IMR-90 (cell line): Measurements from ENCODE around the gene METTL2A. TPM values are rescaled to one million over a fixed set of nuclear protein-coding genes. Genes with fewer than 3 reads are reported as not detected.
A peak's percentile ranks its signal among the peaks of the same experiment; 100 is the strongest.
"Not testable (repeated sequence)": the region's sequence is repeated elsewhere in the genome, so short reads cannot be mapped to it uniquely, and the experiment has no call there.

ENCODE experiments used
- ATAC-seq: fragments of 200-7000 bp; cut with Tn5 transposase; 2 replicates; pipeline ENCODE4 v1.9.1; 2020; ENCODE audit warnings: low read depth, mild to moderate bottlenecking, moderate library complexity
- BruUV-seq: library from RNA; stranded (reverse); fragments of 400-500 nt; replicated peaks from 2 replicates; lab custom pipeline; 2021; lab: Mats Ljungman, UMichigan
- CTCF ChIA-PET: fragments of 300-600 bp; formaldehyde crosslinking; extraction: SDS; loops from one replicate; lab custom pipeline; 2021; ENCODE audit warnings: antibody characterized with exemption; lab: Yijun Ruan, JAX
- POLR2A ChIA-PET: fragments of 300-600 bp; sonication (Branson Sonifier 250); formaldehyde crosslinking; loops from one replicate; lab custom pipeline; 2022; ENCODE audit warnings: antibody characterized with exemption; ENCODE audit not compliant: unreplicated experiment; lab: Charles Lee
- DNase-seq: peaks from one replicate; pipeline ENCODE4 v3.0.0; 2013
- H2AFZ ChIP-seq: replicated peaks from 2 replicates; pipeline ENCODE3; 2013; ENCODE audit warnings: low read length, mild to moderate bottlenecking; ENCODE audit not compliant: poor library complexity
- H2AK5ac ChIP-seq: 2 replicates; pipeline ENCODE4 v1.6.1; 2013; ENCODE audit warnings: low read depth, low read length, inconsistent platforms
- H2AK9ac ChIP-seq: replicated peaks from 2 replicates; pipeline ENCODE3; 2013; ENCODE audit warnings: mild to moderate bottlenecking, low read depth, low read length, moderate library complexity; ENCODE audit not compliant: poor library complexity
- H2BK120ac ChIP-seq: 2 replicates; pipeline ENCODE4 v1.6.1; 2013; ENCODE audit warnings: low read depth, low read length, inconsistent platforms
- H2BK15ac ChIP-seq: 3 replicates; pipeline ENCODE4 v1.6.1; 2013; ENCODE audit warnings: low read depth, low read length, inconsistent platforms
- H2BK20ac ChIP-seq: 2 replicates; pipeline ENCODE4 v1.6.1; 2013; ENCODE audit warnings: low read depth, mild to moderate bottlenecking, inconsistent platforms, low read length, moderate library complexity
- H2BK5ac ChIP-seq: 2 replicates; pipeline ENCODE4 v1.6.1; 2013; ENCODE audit warnings: mild to moderate bottlenecking, low read depth, low read length, inconsistent platforms; ENCODE audit not compliant: poor library complexity, severe bottlenecking
- H3K14ac ChIP-seq: replicated peaks from 2 replicates; pipeline ENCODE4 v1.6.1; 2013; ENCODE audit warnings: low read depth, low read length, inconsistent platforms
- H3K18ac ChIP-seq: 2 replicates; pipeline ENCODE4 v1.6.1; 2013; ENCODE audit warnings: low read depth, low read length, control low read depth
- H3K23ac ChIP-seq: 2 replicates; pipeline ENCODE4 v1.6.1; 2013; ENCODE audit warnings: low read depth, low read length, inconsistent platforms
- H3K27ac ChIP-seq: 2 replicates; pipeline ENCODE4 v1.5.1; 2013; ENCODE audit warnings: mild to moderate bottlenecking, control low read depth, low read length; ENCODE audit not compliant: insufficient read depth
- H3K27me3 ChIP-seq: 2 replicates; pipeline ENCODE4 v1.6.1; 2013; ENCODE audit warnings: low read length; ENCODE audit not compliant: control insufficient read depth, insufficient read depth
- H3K36me3 ChIP-seq: 2 replicates; pipeline ENCODE4 v1.6.1; 2013; ENCODE audit warnings: low read length, mixed read lengths; ENCODE audit not compliant: control insufficient read depth, insufficient read depth
- H3K4ac ChIP-seq: 2 replicates; pipeline ENCODE4 v1.6.1; 2013; ENCODE audit warnings: low read depth, low read length, inconsistent platforms
- H3K4me1 ChIP-seq: 2 replicates; pipeline ENCODE4 v1.6.1; 2013; ENCODE audit warnings: low read length, mixed read lengths; ENCODE audit not compliant: control insufficient read depth, insufficient read depth
- H3K4me2 ChIP-seq: 2 replicates; pipeline ENCODE4 v1.6.1; 2013; ENCODE audit warnings: low read depth, mild to moderate bottlenecking, control low read depth, low read length, moderate library complexity
- H3K4me3 ChIP-seq: 2 replicates; pipeline ENCODE4 v1.5.1; 2013; ENCODE audit warnings: low read depth, mild to moderate bottlenecking, control low read depth, low read length, moderate library complexity; ENCODE audit not compliant: insufficient read depth
- H3K56ac ChIP-seq: 2 replicates; pipeline ENCODE4 v1.6.1; 2013; ENCODE audit warnings: low read length, inconsistent platforms; ENCODE audit not compliant: insufficient read depth; ENCODE audit errors: extremely low read depth
- H3K79me1 ChIP-seq, 2 experiments: 2 replicates each; pipeline ENCODE4 v1.6.1; 2013; ENCODE audit warnings: low read length in 2 of 2, inconsistent platforms in 1 of 2, low read depth in 1 of 2
- H3K9ac ChIP-seq: 2 replicates; pipeline ENCODE4 v1.6.1; 2013; ENCODE audit warnings: low read depth, low read length, control low read depth
- H3K9me1 ChIP-seq: 2 replicates; pipeline ENCODE4 v1.6.1; 2013; ENCODE audit warnings: low read length, inconsistent platforms; ENCODE audit not compliant: insufficient read depth
- H3K9me3 ChIP-seq: 2 replicates; pipeline ENCODE4 v1.6.1; 2013; ENCODE audit warnings: low read length; ENCODE audit not compliant: control insufficient read depth, insufficient read depth
- H4K20me1 ChIP-seq: 2 replicates; pipeline ENCODE4 v1.6.1; 2013; ENCODE audit warnings: low read length, inconsistent platforms; ENCODE audit not compliant: insufficient read depth
- H4K5ac ChIP-seq: 2 replicates; pipeline ENCODE4 v1.6.1; 2013; ENCODE audit warnings: mild to moderate bottlenecking, low read depth, low read length, control low read depth
- H4K8ac ChIP-seq, 2 experiments: 2 replicates each; pipeline ENCODE4 v1.6.1; 2013; ENCODE audit warnings: low read depth in 2 of 2, low read length in 2 of 2, control low read depth in 1 of 2, inconsistent platforms in 1 of 2
- H4K91ac ChIP-seq: 2 replicates; pipeline ENCODE4 v1.6.1; 2013; ENCODE audit warnings: low read depth, low read length, inconsistent platforms; ENCODE audit not compliant: insufficient read depth
- WGBS, 2 experiments: methylation state at CpG; one replicate each; pipeline versions ENCODE4 v1.1.5 to v1.1.7; 2013; ENCODE audit warnings: missing lambda C conversion rate in 2 of 2; ENCODE audit not compliant: insufficient read length in 1 of 2; ENCODE audit errors: extremely low coverage in 2 of 2; 5-methylcytosine and 5-hydroxymethylcytosine counted together
- dilution Hi-C: fragments of 300-500 bp; cut with HindIII; formaldehyde crosslinking; loops from one replicate; pipeline ENCODE4 v1.14.3; 2018; ENCODE audit warnings: low sequenced_read_pairs; ENCODE audit not compliant: unreplicated experiment
- in situ Hi-C: fragments of 300-500 bp; cut with MboI; formaldehyde crosslinking; loops from 3 replicates; pipeline ENCODE4 v1.14.3; 2019; ENCODE audit warnings: low sequenced_read_pairs, inconsistent platforms, mixed read lengths
- intact Hi-C: fragments of 100-400 bp; cut with micrococcal nuclease; formaldehyde crosslinking; loops from 2 replicates; pipeline ENCODE4 v1.10.0; 2022
- polyA plus RNA-seq, 3 experiments: library from polyadenylated mRNA; depleted of rRNA; stranded (reverse); fragments of >200 nt; gene quantifications; 2 replicates each; pipeline ENCODE4 v1.2.3, GENCODE V29; 2012; ENCODE audit warnings: low replicate concordance in 1 of 3
- total RNA-seq: library from RNA; depleted of rRNA; stranded (reverse); fragments of >200 nt; gene quantifications from 2 replicates; pipeline ENCODE4 v1.2.3, GENCODE V29; 2012

The METTL2A gene
- total and polyA plus RNA-seq, 2 of the 4 experiments (the other 2 are of a cell fraction), result 12.0 to 24.6 TPM

- H2AFZ ChIP-seq, H3K4ac ChIP-seq, ATAC-seq, H2BK120ac ChIP-seq, H3K4me3 ChIP-seq, H2AK5ac ChIP-seq, H3K56ac ChIP-seq, H3K9me1 ChIP-seq, POLR2A ChIA-PET, H3K4me1 ChIP-seq, in situ Hi-C loops, CTCF ChIA-PET, H2BK15ac ChIP-seq, H3K14ac ChIP-seq, H4K5ac ChIP-seq, H3K36me3 ChIP-seq, H3K4me2 ChIP-seq, H2BK5ac ChIP-seq, H2BK20ac ChIP-seq, dilution Hi-C loops, H3K18ac ChIP-seq, H4K20me1 ChIP-seq, intact Hi-C loops, H3K27me3 ChIP-seq, H3K27ac ChIP-seq, BruUV-seq, H3K9me3 ChIP-seq, H2AK9ac ChIP-seq, H4K91ac ChIP-seq, DNase-seq, H4K8ac ChIP-seq, H3K23ac ChIP-seq, H3K9ac ChIP-seq: not testable (repeated sequence)
- WGBS, 2 experiments, result 100% methylated on average over 1 of the region's 8 CpGs; no CpG with 5 or more reads in 1 of the 2 experiments
- peaks cover 10 to 19% of the 10 kb centered on the region in 2 experiments for H3K79me1 ChIP-seq
Measured at GRCh38 chr17:62473030-62473982, 49.6 kb downstream of the METTL2A start.

GRCh38 chr17:62477111-62477510, 53.4 kb downstream of the METTL2A start:
- WGBS, 2 experiments, result 88% methylated on average over 2 of the region's 8 CpGs; no CpG with 5 or more reads in 1 of the 2 experiments
- H2AK9ac ChIP-seq, H4K8ac ChIP-seq, H3K18ac ChIP-seq, in situ Hi-C loops, CTCF ChIA-PET, H3K4me1 ChIP-seq, H2BK5ac ChIP-seq, H2AFZ ChIP-seq, DNase-seq, H3K27ac ChIP-seq, H4K20me1 ChIP-seq, POLR2A ChIA-PET, dilution Hi-C loops, H3K9me3 ChIP-seq, H3K4ac ChIP-seq, ATAC-seq, H3K36me3 ChIP-seq, H4K91ac ChIP-seq, H2BK120ac ChIP-seq, H3K9me1 ChIP-seq, H3K56ac ChIP-seq, H3K9ac ChIP-seq, intact Hi-C loops, H3K27me3 ChIP-seq, H2BK20ac ChIP-seq, H2BK15ac ChIP-seq: not testable (repeated sequence)
- Histone ChIP-seq H3K14ac (peak overlapping the region; percentile 1; the same call in 1 of the 2 replicates), H2AK5ac (peak overlapping the region; percentile 59; the same call in 1 of the 2 replicates), H3K23ac (peak overlapping the region; percentile 82; the same call in 1 of the 2 replicates), H4K5ac (peak overlapping the region; percentile 63; the same call in 1 of the 2 replicates), H3K4me3 (peak overlapping the region; percentile 79), H3K79me1 (peaks cover 10 to 19% of the 10 kb centered on the region in 2 experiments), H3K4me2 (peak overlapping the region; percentile 90)
- BruUV-seq, result TSS peak; percentile 36
